GM23338 (cell line): ENCODE measurements around the gene CHI3L1. TPM values are rescaled to one million over a fixed set of nuclear protein-coding genes. Genes with fewer than 3 reads are reported as not detected.
A peak's percentile ranks its signal among the peaks of the same experiment; 100 is the strongest.

Experiments used
- ATAC-seq: fragments of 200-7000 bp; cut with Tn5 transposase; 3 replicates; pipeline ENCODE4 v1.9.1; 2020
- DNase-seq: peaks from one replicate; pipeline ENCODE4 v3.0.0-alpha.2; 2015; ENCODE audit warnings: low spot score
- H2AFZ ChIP-seq: fragments of 200-600 bp; sonication (generic); 2 replicates; pipeline ENCODE4 v1.8.0; 2016; ENCODE audit warnings: antibody characterized with exemption, mild to moderate bottlenecking, moderate library complexity
- H3F3A ChIP-seq: fragments of 200-600 bp; sonication (generic); replicated peaks from 2 replicates; pipeline ENCODE4 v1.8.0; 2017; ENCODE audit warnings: antibody characterized with exemption, mixed run types, low read depth
- H3K27ac ChIP-seq: fragments of 200-600 bp; sonication (generic); 2 replicates; pipeline ENCODE4 v1.6.1; 2016; ENCODE audit warnings: low read depth
- H3K27me3 ChIP-seq: fragments of 200-600 bp; sonication (generic); 2 replicates; pipeline ENCODE4 v1.8.0; 2016; ENCODE audit warnings: mild to moderate bottlenecking, mixed run types, moderate library complexity; ENCODE audit not compliant: insufficient read depth
- H3K36me3 ChIP-seq: fragments of 200-600 bp; sonication (generic); 2 replicates; pipeline ENCODE4 v1.8.0; 2016; ENCODE audit warnings: mild to moderate bottlenecking; ENCODE audit not compliant: insufficient read depth
- H3K4me1 ChIP-seq: fragments of 200-600 bp; sonication (generic); 2 replicates; pipeline ENCODE4 v1.8.0; 2016; ENCODE audit warnings: mild to moderate bottlenecking, moderate library complexity; ENCODE audit not compliant: insufficient read depth
- H3K4me2 ChIP-seq: fragments of 200-600 bp; sonication (generic); 2 replicates; pipeline ENCODE4 v1.7.1; 2017; ENCODE audit warnings: mixed run types
- H3K4me3 ChIP-seq: fragments of 200-600 bp; sonication (generic); 2 replicates; pipeline ENCODE4 v1.6.1; 2016; ENCODE audit warnings: mixed run types
- H3K79me2 ChIP-seq: fragments of 200-600 bp; sonication (generic); replicated peaks from 2 replicates; pipeline ENCODE4 v1.8.0; 2017; ENCODE audit warnings: mild to moderate bottlenecking; ENCODE audit not compliant: insufficient read depth
- H3K9me2 ChIP-seq: fragments of 200-600 bp; sonication (generic); 2 replicates; pipeline ENCODE4 v1.8.0; 2017; ENCODE audit not compliant: insufficient read depth
- H4K20me1 ChIP-seq: fragments of 200-600 bp; sonication (generic); replicated peaks from 2 replicates; pipeline ENCODE4 v1.8.0; 2017; ENCODE audit warnings: mild to moderate bottlenecking; ENCODE audit not compliant: insufficient read depth
- H3K27ac Mint-ChIP-seq: 2 replicates; pipeline ENCODE4 v1.8.0; 2020; ENCODE audit warnings: inconsistent platforms, mild to moderate bottlenecking, moderate library complexity, mixed read lengths
- H3K27me3 Mint-ChIP-seq: 3 replicates; pipeline ENCODE4 v1.8.0; 2022; ENCODE audit warnings: low read depth, mild to moderate bottlenecking, moderate library complexity, mixed read lengths, inconsistent platforms; ENCODE audit not compliant: insufficient read depth, poor library complexity
- H3K36me3 Mint-ChIP-seq: 3 replicates; pipeline ENCODE4 v1.8.0; 2021; ENCODE audit warnings: low read depth, mild to moderate bottlenecking, inconsistent platforms, moderate library complexity, mixed read lengths
- H3K4me1 Mint-ChIP-seq: 3 replicates; pipeline ENCODE4 v1.8.0; 2020; ENCODE audit warnings: mild to moderate bottlenecking, inconsistent platforms, mixed read lengths
- H3K4me3 Mint-ChIP-seq: 3 replicates; pipeline ENCODE4 v1.8.0; 2021; ENCODE audit warnings: moderate library complexity, mild to moderate bottlenecking, inconsistent platforms, mixed read lengths
- H3K9me3 Mint-ChIP-seq: 3 replicates; pipeline ENCODE4 v1.8.0; 2020; ENCODE audit warnings: moderate library complexity, mild to moderate bottlenecking, inconsistent platforms, mixed read lengths
- EZH2 ChIP-seq: fragments of 200-600 bp; sonication (generic); IDR thresholded peaks from one replicate; pipeline ENCODE4 v1.8.0; 2017; ENCODE audit warnings: antibody characterized with exemption, mild to moderate bottlenecking, low read depth; ENCODE audit not compliant: unreplicated experiment
- JUNB ChIP-seq: IDR thresholded peaks from one replicate; pipeline ENCODE4 v1.6.1; 2016; ENCODE audit warnings: antibody characterized with exemption; ENCODE audit not compliant: unreplicated experiment
- ZNF114 ChIP-seq: fragments of 250-450 bp; sonication (Bioruptor Pico); IDR thresholded peaks from 2 replicates; pipeline ENCODE4 v1.5.0; 2020; ENCODE audit warnings: mild to moderate bottlenecking, moderate library complexity
- polyA plus RNA-seq: library from polyadenylated mRNA; unstranded; fragments of >200 nt; fragmentation: Nextera tagmentation; extraction: Ambion mirVana; gene quantifications from 2 replicates; pipeline ENCODE4 v1.2.1, GENCODE V29; 2016
- total RNA-seq: library from RNA; depleted of rRNA; stranded (reverse); fragments of >200 nt; shearing (Covaris generic); gene quantifications from 2 replicates; pipeline ENCODE4 v1.2.3, GENCODE V29; 2014
- TF ChIP-seq, protein P1 (sequence below), 2 experiments: fragments of 200-600 bp in 1 of 2; sonication (generic) in 1 of 2; conservative IDR thresholded peaks; 2 replicates each; pipeline versions ENCODE4 v1.5.1 to v1.6.1; 2016 to 2017; ENCODE audit warnings: antibody characterized with exemption in 2 of 2, low read depth in 2 of 2, mild to moderate bottlenecking in 2 of 2, moderate library complexity in 1 of 2
- TF ChIP-seq, protein P2 (sequence below): fragments of 250-450 bp; sonication (Bioruptor Pico); IDR thresholded peaks from 2 replicates; pipeline ENCODE4 v1.5.0; 2020; ENCODE audit warnings: mild to moderate bottlenecking, moderate library complexity

CHI3L1 gene
- total and polyA plus RNA-seq, 2 experiments from 2014 or later: 0.76 TPM; not detected in 1

DNA sequence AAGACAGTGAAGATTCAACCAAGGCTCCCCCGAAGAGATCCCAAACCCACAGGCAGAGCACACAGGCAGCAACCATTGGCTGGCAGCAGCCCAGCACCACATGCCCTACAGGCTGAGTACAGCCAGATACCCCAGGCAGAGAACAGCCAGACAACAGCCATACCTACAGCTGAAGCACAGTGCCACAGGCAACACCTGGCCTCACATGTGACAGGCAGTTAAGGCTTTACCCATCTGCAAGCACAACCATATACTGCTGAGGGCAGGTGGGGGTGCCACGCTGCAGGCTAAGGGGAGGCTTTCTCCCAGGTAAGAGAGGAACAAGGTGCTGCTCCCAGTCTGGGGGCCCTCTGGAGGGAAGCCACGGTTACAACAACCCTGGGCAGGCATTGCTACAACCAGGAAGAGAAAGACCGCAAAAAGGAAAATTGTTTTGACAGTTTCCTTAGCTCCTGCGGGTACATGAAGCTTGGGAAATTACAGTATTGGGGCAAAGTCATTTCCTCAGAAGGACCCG is 30.7 kb upstream of the CHI3L1 start:
- H3F3A ChIP-seq: no peaks in the 10 kb centered on the region
- H3K79me2 ChIP-seq: no peaks in the 10 kb centered on the region
- H2AFZ ChIP-seq: peak overlapping the region; percentile 99
- H3K27ac Mint-ChIP-seq: no peak overlapping the region
- H3K4me1 ChIP-seq: peaks cover 10% of the 10 kb centered on the region
- no peak overlapping the region for H3K4me3 ChIP-seq
- H3K36me3 ChIP-seq: no peaks in the 10 kb centered on the region
- H4K20me1 ChIP-seq: no peaks in the 10 kb centered on the region
- H3K36me3 Mint-ChIP-seq: no peaks in the 10 kb centered on the region
- TF ChIP-seq, protein P1, sequence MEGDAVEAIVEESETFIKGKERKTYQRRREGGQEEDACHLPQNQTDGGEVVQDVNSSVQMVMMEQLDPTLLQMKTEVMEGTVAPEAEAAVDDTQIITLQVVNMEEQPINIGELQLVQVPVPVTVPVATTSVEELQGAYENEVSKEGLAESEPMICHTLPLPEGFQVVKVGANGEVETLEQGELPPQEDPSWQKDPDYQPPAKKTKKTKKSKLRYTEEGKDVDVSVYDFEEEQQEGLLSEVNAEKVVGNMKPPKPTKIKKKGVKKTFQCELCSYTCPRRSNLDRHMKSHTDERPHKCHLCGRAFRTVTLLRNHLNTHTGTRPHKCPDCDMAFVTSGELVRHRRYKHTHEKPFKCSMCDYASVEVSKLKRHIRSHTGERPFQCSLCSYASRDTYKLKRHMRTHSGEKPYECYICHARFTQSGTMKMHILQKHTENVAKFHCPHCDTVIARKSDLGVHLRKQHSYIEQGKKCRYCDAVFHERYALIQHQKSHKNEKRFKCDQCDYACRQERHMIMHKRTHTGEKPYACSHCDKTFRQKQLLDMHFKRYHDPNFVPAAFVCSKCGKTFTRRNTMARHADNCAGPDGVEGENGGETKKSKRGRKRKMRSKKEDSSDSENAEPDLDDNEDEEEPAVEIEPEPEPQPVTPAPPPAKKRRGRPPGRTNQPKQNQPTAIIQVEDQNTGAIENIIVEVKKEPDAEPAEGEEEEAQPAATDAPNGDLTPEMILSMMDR (conservative IDR thresholded peaks at IDR 0.05; ENCODE audit: low read depth in 2 of 2): peak; percentile 48 to 55
- TF ChIP-seq EZH2: no peak
- H3K9me2 ChIP-seq: no peaks in the 10 kb centered on the region
- peaks cover 17% of the 10 kb centered on the region for H3K4me1 Mint-ChIP-seq
- no peak overlapping the region for H3K27ac ChIP-seq
- no peak overlapping the region for H3K4me2 ChIP-seq
- H3K4me3 Mint-ChIP-seq: no peak overlapping the region
- H3K27me3 Mint-ChIP-seq: peaks cover 20% of the 10 kb centered on the region
- no peaks in the 10 kb centered on the region; the same call in 2 of the 3 replicates for H3K9me3 Mint-ChIP-seq
- no peaks in the 10 kb centered on the region for H3K27me3 ChIP-seq
- DNase-seq (peak; percentile 73), ATAC-seq (peak; percentile 83)

DNA sequence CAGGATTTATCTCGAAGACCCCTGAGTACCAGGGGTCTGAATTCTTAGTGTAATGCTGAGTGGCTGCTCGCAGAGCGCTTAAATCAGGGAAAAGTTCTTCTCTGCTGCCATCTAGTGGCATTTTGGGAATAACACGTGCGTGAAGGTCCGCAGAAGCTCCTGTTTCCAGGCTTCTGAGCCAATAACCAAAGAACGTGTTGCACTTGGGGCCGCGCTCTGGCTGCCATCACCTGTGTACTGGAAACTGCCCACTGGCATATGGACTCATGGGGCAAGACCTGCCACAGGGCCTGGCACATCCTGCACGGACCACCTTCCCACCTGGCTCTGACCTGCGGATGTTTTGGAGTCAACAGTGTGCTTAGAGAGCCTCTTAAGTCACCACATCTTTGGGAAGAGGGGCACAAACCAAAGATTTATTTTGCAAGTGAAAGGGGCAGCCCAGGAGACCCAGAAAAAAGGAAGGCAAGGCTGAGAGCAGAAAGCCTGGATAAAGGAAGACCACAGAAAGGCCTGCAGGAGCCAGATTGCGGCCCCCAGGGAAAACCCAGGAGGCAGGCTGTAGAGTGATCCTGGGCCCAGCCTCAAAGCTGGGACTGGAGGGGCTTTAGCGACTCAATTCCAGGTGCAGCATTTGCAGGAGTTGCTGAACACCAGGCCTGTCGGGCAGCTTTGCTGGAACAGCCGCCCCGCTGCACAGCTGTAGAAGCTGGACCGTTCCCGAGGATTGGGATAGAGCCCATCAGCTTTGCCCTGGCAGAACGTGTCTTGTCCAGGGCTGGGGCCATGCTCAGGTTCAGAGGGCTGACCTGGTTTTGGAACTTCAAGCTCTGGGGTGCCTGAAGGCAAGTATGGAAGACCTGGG is 30.0 kb upstream of the CHI3L1 start:
- Histone ChIP-seq H3K27me3 (no peaks in the 10 kb centered on the region), H3K79me2 (no peaks in the 10 kb centered on the region), H2AFZ (peak overlapping the region; percentile 99), H3F3A (no peaks in the 10 kb centered on the region), H4K20me1 (no peaks in the 10 kb centered on the region), H3K9me2 (no peaks in the 10 kb centered on the region), H3K36me3 (no peaks in the 10 kb centered on the region), H3K4me1 (peaks cover 10% of the 10 kb centered on the region), H3K4me2 (peak overlapping the region; percentile 73), H3K27ac (no peak overlapping the region), H3K4me3 (no peak overlapping the region; the same call in 1 of the 2 replicates)
- Mint-ChIP-seq H3K4me3 (peak overlapping the region; percentile 25), H3K4me1 (peaks cover 17% of the 10 kb centered on the region), H3K36me3 (no peaks in the 10 kb centered on the region), H3K27me3 (peaks cover 20% of the 10 kb centered on the region), H3K9me3 (no peaks in the 10 kb centered on the region; the same call in 2 of the 3 replicates), H3K27ac (peak overlapping the region; percentile 57; the same call in 1 of the 2 replicates)
- ATAC-seq: peak; percentile 80
- DNase-seq: peak; percentile 91
- TF ChIP-seq, protein P1 (conservative IDR thresholded peaks at IDR 0.05; ENCODE audit: low read depth in 2 of 2): peak; percentile 74 to 92
- TF ChIP-seq JUNB: no peak
- TF ChIP-seq ZNF114: no peak
- TF ChIP-seq, protein P2, sequence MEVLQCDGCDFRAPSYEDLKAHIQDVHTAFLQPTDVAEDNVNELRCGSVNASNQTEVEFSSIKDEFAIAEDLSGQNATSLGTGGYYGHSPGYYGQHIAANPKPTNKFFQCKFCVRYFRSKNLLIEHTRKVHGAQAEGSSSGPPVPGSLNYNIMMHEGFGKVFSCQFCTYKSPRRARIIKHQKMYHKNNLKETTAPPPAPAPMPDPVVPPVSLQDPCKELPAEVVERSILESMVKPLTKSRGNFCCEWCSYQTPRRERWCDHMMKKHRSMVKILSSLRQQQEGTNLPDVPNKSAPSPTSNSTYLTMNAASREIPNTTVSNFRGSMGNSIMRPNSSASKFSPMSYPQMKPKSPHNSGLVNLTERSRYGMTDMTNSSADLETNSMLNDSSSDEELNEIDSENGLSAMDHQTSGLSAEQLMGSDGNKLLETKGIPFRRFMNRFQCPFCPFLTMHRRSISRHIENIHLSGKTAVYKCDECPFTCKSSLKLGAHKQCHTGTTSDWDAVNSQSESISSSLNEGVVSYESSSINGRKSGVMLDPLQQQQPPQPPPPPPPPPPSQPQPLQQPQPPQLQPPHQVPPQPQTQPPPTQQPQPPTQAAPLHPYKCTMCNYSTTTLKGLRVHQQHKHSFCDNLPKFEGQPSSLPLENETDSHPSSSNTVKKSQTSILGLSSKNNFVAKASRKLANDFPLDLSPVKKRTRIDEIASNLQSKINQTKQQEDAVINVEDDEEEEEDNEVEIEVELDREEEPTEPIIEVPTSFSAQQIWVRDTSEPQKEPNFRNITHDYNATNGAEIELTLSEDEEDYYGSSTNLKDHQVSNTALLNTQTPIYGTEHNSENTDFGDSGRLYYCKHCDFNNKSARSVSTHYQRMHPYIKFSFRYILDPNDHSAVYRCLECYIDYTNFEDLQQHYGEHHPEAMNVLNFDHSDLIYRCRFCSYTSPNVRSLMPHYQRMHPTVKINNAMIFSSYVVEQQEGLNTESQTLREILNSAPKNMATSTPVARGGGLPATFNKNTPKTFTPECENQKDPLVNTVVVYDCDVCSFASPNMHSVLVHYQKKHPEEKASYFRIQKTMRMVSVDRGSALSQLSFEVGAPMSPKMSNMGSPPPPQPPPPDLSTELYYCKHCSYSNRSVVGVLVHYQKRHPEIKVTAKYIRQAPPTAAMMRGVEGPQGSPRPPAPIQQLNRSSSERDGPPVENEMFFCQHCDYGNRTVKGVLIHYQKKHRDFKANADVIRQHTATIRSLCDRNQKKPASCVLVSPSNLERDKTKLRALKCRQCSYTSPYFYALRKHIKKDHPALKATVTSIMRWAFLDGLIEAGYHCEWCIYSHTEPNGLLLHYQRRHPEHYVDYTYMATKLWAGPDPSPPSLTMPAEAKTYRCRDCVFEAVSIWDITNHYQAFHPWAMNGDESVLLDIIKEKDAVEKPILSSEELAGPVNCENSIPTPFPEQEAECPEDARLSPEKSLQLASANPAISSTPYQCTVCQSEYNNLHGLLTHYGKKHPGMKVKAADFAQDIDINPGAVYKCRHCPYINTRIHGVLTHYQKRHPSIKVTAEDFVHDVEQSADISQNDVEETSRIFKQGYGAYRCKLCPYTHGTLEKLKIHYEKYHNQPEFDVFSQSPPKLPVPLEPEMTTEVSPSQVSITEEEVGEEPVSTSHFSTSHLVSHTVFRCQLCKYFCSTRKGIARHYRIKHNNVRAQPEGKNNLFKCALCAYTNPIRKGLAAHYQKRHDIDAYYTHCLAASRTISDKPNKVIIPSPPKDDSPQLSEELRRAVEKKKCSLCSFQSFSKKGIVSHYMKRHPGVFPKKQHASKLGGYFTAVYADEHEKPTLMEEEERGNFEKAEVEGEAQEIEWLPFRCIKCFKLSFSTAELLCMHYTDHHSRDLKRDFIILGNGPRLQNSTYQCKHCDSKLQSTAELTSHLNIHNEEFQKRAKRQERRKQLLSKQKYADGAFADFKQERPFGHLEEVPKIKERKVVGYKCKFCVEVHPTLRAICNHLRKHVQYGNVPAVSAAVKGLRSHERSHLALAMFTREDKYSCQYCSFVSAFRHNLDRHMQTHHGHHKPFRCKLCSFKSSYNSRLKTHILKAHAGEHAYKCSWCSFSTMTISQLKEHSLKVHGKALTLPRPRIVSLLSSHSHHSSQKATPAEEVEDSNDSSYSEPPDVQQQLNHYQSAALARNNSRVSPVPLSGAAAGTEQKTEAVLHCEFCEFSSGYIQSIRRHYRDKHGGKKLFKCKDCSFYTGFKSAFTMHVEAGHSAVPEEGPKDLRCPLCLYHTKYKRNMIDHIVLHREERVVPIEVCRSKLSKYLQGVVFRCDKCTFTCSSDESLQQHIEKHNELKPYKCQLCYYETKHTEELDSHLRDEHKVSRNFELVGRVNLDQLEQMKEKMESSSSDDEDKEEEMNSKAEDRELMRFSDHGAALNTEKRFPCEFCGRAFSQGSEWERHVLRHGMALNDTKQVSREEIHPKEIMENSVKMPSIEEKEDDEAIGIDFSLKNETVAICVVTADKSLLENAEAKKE (CRISPR knock-in tag): no peak
- no peak for TF ChIP-seq EZH2
